ENCODE data around the gene POLR2J.

DNA sequence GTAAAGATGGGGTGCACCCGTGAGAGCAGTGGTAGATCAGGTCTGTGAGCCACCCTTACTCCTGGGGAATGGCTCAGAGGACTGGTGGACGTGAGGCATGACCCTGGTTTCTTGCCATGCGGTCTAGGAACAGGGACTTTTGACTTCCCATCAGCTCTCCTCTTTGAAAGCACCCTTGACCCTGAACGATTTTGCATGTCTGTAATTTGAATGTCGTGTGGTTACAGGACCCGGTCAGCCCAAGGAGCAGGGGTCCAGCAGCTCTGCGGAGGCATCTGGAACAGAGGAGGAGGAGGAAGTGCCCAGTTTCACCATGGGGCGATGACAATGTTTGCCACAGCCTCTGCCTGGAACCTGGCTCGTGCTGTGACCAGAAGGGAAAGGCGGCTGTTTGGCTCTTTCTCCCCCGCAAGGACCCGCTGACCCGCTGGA, 53.9 kb downstream of the POLR2J start:
- TF ChIP-seq SP1 (CRISPR knock-in tag; conservative IDR thresholded peaks at IDR 0.05): no peak
- TF ChIP-seq, protein P1, sequence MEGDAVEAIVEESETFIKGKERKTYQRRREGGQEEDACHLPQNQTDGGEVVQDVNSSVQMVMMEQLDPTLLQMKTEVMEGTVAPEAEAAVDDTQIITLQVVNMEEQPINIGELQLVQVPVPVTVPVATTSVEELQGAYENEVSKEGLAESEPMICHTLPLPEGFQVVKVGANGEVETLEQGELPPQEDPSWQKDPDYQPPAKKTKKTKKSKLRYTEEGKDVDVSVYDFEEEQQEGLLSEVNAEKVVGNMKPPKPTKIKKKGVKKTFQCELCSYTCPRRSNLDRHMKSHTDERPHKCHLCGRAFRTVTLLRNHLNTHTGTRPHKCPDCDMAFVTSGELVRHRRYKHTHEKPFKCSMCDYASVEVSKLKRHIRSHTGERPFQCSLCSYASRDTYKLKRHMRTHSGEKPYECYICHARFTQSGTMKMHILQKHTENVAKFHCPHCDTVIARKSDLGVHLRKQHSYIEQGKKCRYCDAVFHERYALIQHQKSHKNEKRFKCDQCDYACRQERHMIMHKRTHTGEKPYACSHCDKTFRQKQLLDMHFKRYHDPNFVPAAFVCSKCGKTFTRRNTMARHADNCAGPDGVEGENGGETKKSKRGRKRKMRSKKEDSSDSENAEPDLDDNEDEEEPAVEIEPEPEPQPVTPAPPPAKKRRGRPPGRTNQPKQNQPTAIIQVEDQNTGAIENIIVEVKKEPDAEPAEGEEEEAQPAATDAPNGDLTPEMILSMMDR (IDR thresholded peaks at IDR 0.05): no peak
- no peak for TF ChIP-seq ZBTB21 (CRISPR knock-in tag; IDR thresholded peaks at IDR 0.05; ENCODE audit: borderline replicate concordance)
- no peak for TF ChIP-seq GABPB1 (CRISPR knock-in tag; IDR thresholded peaks at IDR 0.05)
- TF ChIP-seq, protein P2, sequence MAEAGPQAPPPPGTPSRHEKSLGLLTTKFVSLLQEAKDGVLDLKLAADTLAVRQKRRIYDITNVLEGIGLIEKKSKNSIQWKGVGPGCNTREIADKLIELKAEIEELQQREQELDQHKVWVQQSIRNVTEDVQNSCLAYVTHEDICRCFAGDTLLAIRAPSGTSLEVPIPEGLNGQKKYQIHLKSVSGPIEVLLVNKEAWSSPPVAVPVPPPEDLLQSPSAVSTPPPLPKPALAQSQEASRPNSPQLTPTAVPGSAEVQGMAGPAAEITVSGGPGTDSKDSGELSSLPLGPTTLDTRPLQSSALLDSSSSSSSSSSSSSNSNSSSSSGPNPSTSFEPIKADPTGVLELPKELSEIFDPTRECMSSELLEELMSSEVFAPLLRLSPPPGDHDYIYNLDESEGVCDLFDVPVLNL (CRISPR knock-in tag; IDR thresholded peaks at IDR 0.05; ENCODE audit: borderline replicate concordance, low read depth): no peak
- no peak for TF ChIP-seq ELF4 (CRISPR knock-in tag; IDR thresholded peaks at IDR 0.05; ENCODE audit: low read depth)
